ENCODE results near the gene TMEM209.
A peak's percentile ranks its signal among the peaks of the same experiment; 100 is the strongest.

Gene TMEM209

GRCh38 chr7:130140551-130141160 lies 64.5 kb downstream of the TMEM209 start (continued):
- TF ChIP-seq AEBP2 (tag by site-specific recombination; IDR thresholded peaks at IDR 0.05; ENCODE audit: borderline replicate concordance) (no peak), ZNF521 (tag by site-specific recombination; IDR thresholded peaks at IDR 0.05) (no peak), ZNF529 (tag by site-specific recombination; IDR thresholded peaks at IDR 0.05; ENCODE audit: insufficient replicate concordance) (no peak)

GRCh38 chr7:130139193-130139960 lies 65.8 kb downstream of the TMEM209 start:
- H3K27ac ChIP-seq (ENCODE audit: extremely low read depth, low read depth, low read length), result no peak overlapping the region
- no peaks in the 10 kb centered on the region for H3K4me1 ChIP-seq (ENCODE audit: control insufficient read depth, insufficient read depth, low read length)
- no peaks in the 10 kb centered on the region for H3K9me3 ChIP-seq (ENCODE audit: control insufficient read depth, insufficient read depth, low read depth, low read length)
- TF ChIP-seq ZNF324 (tag by site-specific recombination; IDR thresholded peaks at IDR 0.05) (no peak), GLIS1 (tag by site-specific recombination; IDR thresholded peaks at IDR 0.05) (peak; percentile 67)
- ChIA-PET POLR2A (interaction anchor here (0.6 kb wide), 1 partner anchor 561 kb away, joined by 3 read pairs; no protein-coding TSS in a partner anchor), CTCF (interaction anchor here (1.1 kb wide), 1 partner anchor 12 kb away, joined by 4 read pairs; no protein-coding TSS in a partner anchor)
- H3K36me3 ChIP-seq (ENCODE audit: control insufficient read depth in 2 of 2, insufficient read depth in 1 of 2, low read length in 2 of 2), result peaks cover 0 to 19% of the 10 kb centered on the region in 2 experiments; a peak in 1 of 3 replicates
- no peak overlapping the region for H3K4me3 ChIP-seq (ENCODE audit: low read depth, low read length)

GRCh38 chr7:130137207-130137606 lies 68.0 kb downstream of the TMEM209 start:
- TF ChIP-seq ZNF664 (tag by site-specific recombination; IDR thresholded peaks at IDR 0.05) (no peak), ZNF629 (tag by site-specific recombination; IDR thresholded peaks at IDR 0.05) (no peak), ZFHX2 (tag by site-specific recombination; conservative IDR thresholded peaks at IDR 0.05) (no peak), ZNF37A (tag by site-specific recombination; IDR thresholded peaks at IDR 0.05) (no peak), RBAK (tag by site-specific recombination; IDR thresholded peaks at IDR 0.05) (no peak), KLF1 (tag by site-specific recombination; IDR thresholded peaks at IDR 0.05) (no peak), ZNF148 (tag by site-specific recombination; IDR thresholded peaks at IDR 0.05; ENCODE audit: borderline replicate concordance) (no peak)
- Histone ChIP-seq H3K27ac (ENCODE audit: extremely low read depth, low read depth, low read length) (no peak overlapping the region), H3K4me1 (ENCODE audit: control insufficient read depth, insufficient read depth, low read length) (no peaks in the 10 kb centered on the region), H3K9me3 (ENCODE audit: control insufficient read depth, insufficient read depth, low read depth, low read length) (no peaks in the 10 kb centered on the region), H3K36me3 (ENCODE audit: control insufficient read depth in 2 of 2, insufficient read depth in 1 of 2, low read length in 2 of 2) (peaks cover 0 to 29% of the 10 kb centered on the region in 2 experiments; a peak in 1 of 3 replicates), H3K4me3 (ENCODE audit: low read depth, low read length) (no peak overlapping the region)
- POLR2A ChIA-PET, result no interaction called here
- CTCF ChIA-PET, result no interaction called here

- peaks cover 0 to 30% of the 10 kb centered on the region in 2 experiments; a peak in 1 of 3 replicates for H3K36me3 ChIP-seq (ENCODE audit: control insufficient read depth in 2 of 2, insufficient read depth in 1 of 2, low read length in 2 of 2)
- POLR2A ChIA-PET, result no interaction called here
- CTCF ChIA-PET, result no interaction called here
- no peak overlapping the region for H3K27ac ChIP-seq (ENCODE audit: extremely low read depth, low read depth, low read length)
- no peaks in the 10 kb centered on the region for H3K9me3 ChIP-seq (ENCODE audit: control insufficient read depth, insufficient read depth, low read depth, low read length)
- H3K4me1 ChIP-seq (ENCODE audit: control insufficient read depth, insufficient read depth, low read length), result no peaks in the 10 kb centered on the region
- H3K4me3 ChIP-seq (ENCODE audit: low read depth, low read length), result no peak overlapping the region
- TF ChIP-seq TRIM28 (IDR thresholded peaks at IDR 0.05; ENCODE audit: borderline replicate concordance, low read length) (no peak), ZBTB20 (tag by site-specific recombination; IDR thresholded peaks at IDR 0.05) (no peak), ZNF221 (tag by site-specific recombination; IDR thresholded peaks at IDR 0.05; ENCODE audit: borderline replicate concordance) (no peak), ZNF148 (tag by site-specific recombination; IDR thresholded peaks at IDR 0.05; ENCODE audit: borderline replicate concordance) (no peak), ZNF398 (tag by site-specific recombination; IDR thresholded peaks at IDR 0.05) (no peak)
- TF ChIP-seq, protein P1, sequence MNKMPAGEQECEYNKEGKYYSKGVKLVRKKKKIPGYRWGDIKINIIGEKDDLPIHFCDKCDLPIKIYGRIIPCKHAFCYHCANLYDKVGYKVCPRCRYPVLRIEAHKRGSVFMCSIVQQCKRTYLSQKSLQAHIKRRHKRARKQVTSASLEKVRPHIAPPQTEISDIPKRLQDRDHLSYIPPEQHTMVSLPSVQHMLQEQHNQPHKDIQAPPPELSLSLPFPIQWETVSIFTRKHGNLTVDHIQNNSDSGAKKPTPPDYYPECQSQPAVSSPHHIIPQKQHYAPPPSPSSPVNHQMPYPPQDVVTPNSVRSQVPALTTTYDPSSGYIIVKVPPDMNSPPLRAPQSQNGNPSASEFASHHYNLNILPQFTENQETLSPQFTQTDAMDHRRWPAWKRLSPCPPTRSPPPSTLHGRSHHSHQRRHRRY (tag by site-specific recombination; IDR thresholded peaks at IDR 0.05), result no peak
Measured at GRCh38 chr7:130136579-130137167, 68.5 kb downstream of the TMEM209 start.
